Measurements from ENCODE around the gene PACSIN3. TPM values are rescaled to one million over a fixed set of nuclear protein-coding genes. Genes with fewer than 3 reads are reported as not detected.

PACSIN3 gene
- total RNA-seq, result 10 to 100 TPM in 1 of 2 donors, 1 to 10 TPM in 1; 4.6 to 10.2 TPM

DNA sequence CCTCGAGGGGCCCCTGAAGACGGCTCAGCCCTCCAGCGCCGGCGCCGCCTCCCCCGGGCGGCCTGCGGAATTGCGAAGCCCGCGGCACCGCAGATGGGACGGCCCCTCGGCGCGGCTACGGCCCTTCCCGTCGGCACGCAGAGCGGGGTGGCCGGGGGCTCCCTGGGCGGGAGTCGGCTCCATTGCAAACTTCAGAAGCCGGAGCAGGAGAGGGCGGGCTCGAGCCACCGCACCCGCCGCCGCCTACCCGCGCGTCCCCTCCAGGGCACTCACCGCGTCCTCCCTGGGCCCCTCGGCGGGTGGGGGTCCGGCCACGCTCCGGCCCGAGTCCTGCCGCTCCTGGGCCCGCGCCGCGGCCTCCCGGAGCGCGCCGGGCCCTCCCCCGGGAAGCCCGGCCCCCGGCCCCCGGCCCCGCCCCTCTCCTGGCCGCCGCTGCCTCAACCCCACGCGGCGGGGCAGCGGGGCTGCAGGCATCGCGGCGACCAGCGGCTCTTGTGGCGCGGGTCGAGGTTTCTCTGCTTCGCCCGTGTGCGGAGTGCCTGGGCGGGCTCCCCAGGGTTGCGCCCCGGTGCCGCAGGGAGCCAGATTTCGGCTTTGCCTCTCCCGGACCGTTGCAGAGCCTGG lies at the start of gene PACSIN3:
Gene PACSIN3, minus strand, starts transcription at position 359 of the 624 bp plus-strand sequence. CDS start 3,707 bp downstream, outside the sequence.
- H3K27me3 Mint-ChIP-seq (ENCODE audit: low read depth), result peaks cover 10% of the 10 kb centered on the region
- DNase-seq, result peak; percentile 61 to 66
- no peaks in the 10 kb centered on the region for H3K36me3 Mint-ChIP-seq (ENCODE audit: insufficient read depth in 2 of 2)
- no peak within 1 kb of the TSS for H3K27ac Mint-ChIP-seq
- H3K4me1 Mint-ChIP-seq (ENCODE audit: low read depth), result peaks cover 10% of the 10 kb centered on the region
- H3K9me3 Mint-ChIP-seq, result no peaks in the 10 kb centered on the region
- H3K4me3 Mint-ChIP-seq, result peak within 1 kb of the TSS; percentile 84 to 89
- ATAC-seq (replicated peaks in 1 of 2), result peak; percentile 85 to 87

DNA sequence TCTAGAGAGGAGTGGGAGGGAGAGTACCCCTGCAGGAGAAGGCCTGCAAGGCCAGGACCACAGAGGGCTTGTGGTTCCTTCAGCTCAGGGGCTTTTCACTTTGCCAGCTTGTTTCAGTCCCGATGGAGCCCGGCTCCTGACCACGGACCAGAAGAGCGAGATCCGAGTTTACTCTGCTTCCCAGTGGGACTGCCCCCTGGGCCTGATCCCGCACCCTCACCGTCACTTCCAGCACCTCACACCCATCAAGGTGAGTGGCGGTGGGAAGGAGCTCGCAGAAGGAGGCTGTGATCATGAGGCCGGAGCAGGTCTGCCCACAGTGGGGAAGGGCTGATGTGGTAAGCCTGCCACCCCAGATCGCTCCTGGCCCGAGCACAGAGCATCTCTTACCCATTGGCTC lies 48.9 kb upstream of the PACSIN3 start:
- peak in 1 of 2 donors; percentile 16 for ATAC-seq (replicated peaks in 1 of 2)
- peak overlapping the region; percentile 61 for H3K27ac Mint-ChIP-seq
- H3K4me3 Mint-ChIP-seq, result peak overlapping the region in 1 of 2 donors; percentile 56
- H3K36me3 Mint-ChIP-seq (ENCODE audit: insufficient read depth in 2 of 2), result peaks cover 14 to 42% of the 10 kb centered on the region in 2 donors
- no peak for DNase-seq
- no peaks in the 10 kb centered on the region for H3K27me3 Mint-ChIP-seq (ENCODE audit: low read depth)
- H3K4me1 Mint-ChIP-seq (ENCODE audit: low read depth), result peaks cover 37% of the 10 kb centered on the region
- H3K9me3 Mint-ChIP-seq, result no peaks in the 10 kb centered on the region

DNA sequence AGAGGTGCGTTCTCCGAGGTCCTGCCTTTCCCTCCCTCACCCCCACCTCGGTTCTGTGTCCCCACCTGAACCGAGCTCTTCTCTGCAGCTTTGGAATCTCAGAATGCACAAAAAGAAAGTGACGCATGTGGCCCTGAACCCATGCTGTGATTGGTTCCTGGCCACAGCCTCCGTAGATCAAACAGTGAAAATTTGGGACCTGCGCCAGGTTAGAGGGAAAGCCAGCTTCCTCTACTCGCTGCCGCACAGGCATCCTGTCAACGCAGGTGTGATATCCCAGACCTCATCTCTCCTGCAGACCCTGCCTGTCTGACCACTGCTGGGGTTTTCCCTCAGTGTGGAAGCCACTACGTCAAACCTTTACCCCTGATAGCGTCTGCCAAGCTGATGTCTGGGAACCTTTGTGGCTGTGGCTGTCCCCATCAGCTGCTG lies 48.5 kb upstream of the PACSIN3 start:
- H3K27ac Mint-ChIP-seq, result peak overlapping the region; percentile 61
- peak; percentile 64 to 65 for ATAC-seq (replicated peaks in 1 of 2)
- H3K36me3 Mint-ChIP-seq (ENCODE audit: insufficient read depth in 2 of 2), result peaks cover 13 to 38% of the 10 kb centered on the region in 2 donors
- H3K27me3 Mint-ChIP-seq (ENCODE audit: low read depth), result no peaks in the 10 kb centered on the region
- H3K4me1 Mint-ChIP-seq (ENCODE audit: low read depth), result peaks cover 37% of the 10 kb centered on the region
- H3K9me3 Mint-ChIP-seq, result no peaks in the 10 kb centered on the region
- no peak for DNase-seq
- H3K4me3 Mint-ChIP-seq, result peak overlapping the region; percentile 31 to 56

DNA sequence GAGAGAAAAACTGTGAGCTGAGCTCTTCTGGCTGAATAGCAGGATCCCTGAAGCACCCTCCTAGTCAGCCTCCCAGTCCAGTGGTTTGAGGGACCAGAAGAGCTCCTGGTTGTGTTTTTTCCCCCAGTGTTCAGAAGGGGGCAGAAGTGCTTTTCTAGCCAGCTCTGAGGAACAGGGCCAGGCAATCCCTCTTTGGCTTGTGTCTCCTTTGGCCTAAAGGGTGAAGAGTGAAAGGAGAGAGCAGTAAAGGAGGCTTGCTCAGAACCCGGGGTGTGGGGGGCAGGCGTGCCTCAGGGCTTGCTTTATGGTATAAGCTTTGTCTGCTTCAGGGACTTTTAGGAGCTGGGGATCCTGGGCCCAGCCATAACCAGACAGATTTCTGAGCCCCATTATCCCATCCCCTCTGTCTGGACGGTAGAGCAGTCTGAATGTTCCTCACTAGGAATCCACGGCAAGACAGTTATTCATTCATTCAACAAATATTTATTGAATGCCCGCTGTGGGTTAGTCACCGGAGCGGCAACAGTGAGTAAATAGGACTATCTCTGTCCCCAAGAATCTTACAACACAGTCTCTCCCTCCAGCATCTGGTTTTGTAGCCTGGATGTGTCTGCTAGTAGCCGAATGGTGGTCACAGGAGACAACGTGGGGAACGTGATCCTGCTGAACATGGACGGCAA lies 47.9 kb upstream of the PACSIN3 start:
- Mint-ChIP-seq H3K27me3 (ENCODE audit: low read depth) (no peaks in the 10 kb centered on the region), H3K9me3 (no peaks in the 10 kb centered on the region), H3K4me3 (peak overlapping the region; percentile 12 to 31), H3K36me3 (ENCODE audit: insufficient read depth in 2 of 2) (peaks cover 14 to 37% of the 10 kb centered on the region in 2 donors), H3K4me1 (ENCODE audit: low read depth) (peaks cover 37% of the 10 kb centered on the region), H3K27ac (no peak overlapping the region)
- ATAC-seq (replicated peaks in 1 of 2), result peak; percentile 48 to 49
- DNase-seq, result no peak

DNA sequence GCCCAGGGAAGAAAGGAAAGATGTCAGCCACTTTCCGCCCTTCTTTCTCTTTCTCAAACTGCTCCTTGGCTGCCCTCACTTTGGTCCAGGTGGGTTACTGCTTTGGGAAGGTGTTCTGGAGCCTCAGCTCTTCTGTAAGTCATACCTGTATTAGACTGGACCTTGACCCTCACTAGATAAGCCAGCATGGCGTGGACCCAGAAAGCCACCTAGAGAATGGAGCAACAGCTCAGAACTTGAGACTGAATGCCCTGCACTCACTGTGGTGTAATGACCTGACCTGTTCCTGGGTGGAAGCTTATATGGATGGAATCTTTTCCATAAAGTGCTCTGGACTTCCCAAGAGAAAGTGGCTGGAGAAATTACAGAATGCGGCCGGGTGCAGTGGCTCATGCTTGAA lies 46.8 kb upstream of the PACSIN3 start:
- Mint-ChIP-seq H3K4me1 (ENCODE audit: low read depth) (peaks cover 37% of the 10 kb centered on the region), H3K36me3 (ENCODE audit: insufficient read depth in 2 of 2) (peaks cover 18 to 46% of the 10 kb centered on the region in 2 donors), H3K9me3 (no peaks in the 10 kb centered on the region), H3K27me3 (ENCODE audit: low read depth) (no peaks in the 10 kb centered on the region), H3K27ac (no peak overlapping the region), H3K4me3 (no peak overlapping the region)
- DNase-seq (no peak), ATAC-seq (replicated peaks in 1 of 2) (no peak)

DNA sequence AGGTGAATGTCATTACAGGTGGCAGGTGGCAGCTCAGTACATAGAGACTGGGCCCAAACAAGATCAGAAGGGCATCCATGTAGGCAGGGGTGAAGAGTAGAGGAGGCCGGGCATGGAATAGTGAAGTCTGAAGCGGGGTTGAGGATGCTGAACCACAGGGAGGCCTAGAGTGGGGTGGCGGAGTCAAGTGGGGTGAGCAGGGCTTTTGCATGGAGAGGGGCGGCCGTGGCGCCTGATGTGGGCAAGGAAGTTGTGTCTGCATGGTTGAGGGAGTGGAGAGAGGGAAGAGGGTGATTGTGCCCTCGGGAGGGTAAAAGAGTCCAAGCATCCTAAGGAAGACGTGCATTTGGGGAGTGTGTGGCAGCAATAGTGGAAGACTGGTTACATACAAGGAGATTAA lies 42.9 kb upstream of the PACSIN3 start:
- DNase-seq, result no peak
- Mint-ChIP-seq H3K36me3 (ENCODE audit: insufficient read depth in 2 of 2) (peaks cover 13 to 44% of the 10 kb centered on the region in 2 donors), H3K27ac (no peak overlapping the region), H3K4me1 (ENCODE audit: low read depth) (peaks cover 51% of the 10 kb centered on the region), H3K4me3 (peak overlapping the region in 1 of 2 donors; percentile 20), H3K9me3 (no peaks in the 10 kb centered on the region), H3K27me3 (ENCODE audit: low read depth) (no peaks in the 10 kb centered on the region)
- ATAC-seq (replicated peaks in 1 of 2), result no peak

DNA sequence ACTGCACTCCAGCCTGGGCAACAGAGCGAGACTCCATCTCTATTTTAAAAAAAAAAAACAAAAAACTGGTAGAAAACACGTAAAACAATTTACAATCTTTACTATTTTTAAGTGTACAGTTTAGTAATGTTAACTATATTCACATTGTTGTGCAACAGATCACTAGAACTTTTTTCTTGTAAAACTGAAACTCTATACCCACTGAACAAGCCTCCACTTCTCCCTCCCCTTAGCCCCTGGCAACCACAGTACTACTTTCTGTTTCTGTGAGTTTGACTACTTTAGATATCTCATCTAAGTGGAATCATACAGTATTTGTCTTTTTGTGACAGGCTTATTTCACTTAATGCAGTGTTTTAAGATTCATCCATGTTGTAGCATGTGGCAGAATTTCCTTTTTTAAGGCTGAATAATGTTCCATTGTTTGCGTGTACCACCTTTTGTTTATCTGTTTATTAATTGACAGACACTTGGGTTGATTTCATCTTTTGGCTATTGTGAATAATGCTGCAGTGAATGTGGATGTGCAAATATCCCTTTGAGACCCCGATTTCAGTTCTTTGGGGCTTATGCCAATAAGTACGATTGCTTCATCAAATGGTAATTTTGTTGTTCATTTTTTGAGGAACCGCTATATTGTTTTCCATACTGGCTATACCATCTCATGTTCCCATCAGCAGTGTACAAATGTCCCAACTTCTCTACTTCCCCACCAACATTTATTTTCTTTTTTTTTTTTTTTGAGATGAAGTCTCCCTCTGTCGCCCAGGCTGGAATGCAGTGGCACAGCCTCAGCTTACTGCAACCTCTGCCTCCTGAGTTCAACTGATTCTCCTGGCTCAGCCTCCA lies 39.5 kb upstream of the PACSIN3 start:
- Mint-ChIP-seq H3K36me3 (ENCODE audit: insufficient read depth in 2 of 2) (peaks cover 13 to 54% of the 10 kb centered on the region in 2 donors), H3K27me3 (ENCODE audit: low read depth) (no peaks in the 10 kb centered on the region), H3K9me3 (no peaks in the 10 kb centered on the region)

DNA sequence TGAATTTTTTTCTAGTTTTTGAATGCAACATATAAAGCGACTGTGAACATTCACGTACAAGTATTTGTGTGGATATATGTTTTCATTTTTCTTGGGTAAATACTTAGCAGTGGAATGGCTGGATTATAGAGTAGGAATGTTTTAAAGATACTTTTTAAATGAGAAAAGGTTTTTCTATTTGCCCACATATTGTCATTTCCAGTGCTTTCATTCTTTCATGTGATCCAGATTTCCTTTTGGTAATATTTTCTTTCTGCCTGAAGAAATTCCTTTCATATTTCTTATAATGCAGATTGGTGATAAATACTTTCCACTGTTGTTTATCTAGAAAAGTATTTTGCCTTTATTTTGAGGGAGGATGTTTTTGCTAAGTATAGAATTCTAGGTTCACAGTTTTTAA lies 36.5 kb upstream of the PACSIN3 start:
- Mint-ChIP-seq H3K4me1 (ENCODE audit: low read depth) (peaks cover 74% of the 10 kb centered on the region), H3K27ac (peak overlapping the region; percentile 8), H3K36me3 (ENCODE audit: insufficient read depth in 2 of 2) (peaks cover 21 to 61% of the 10 kb centered on the region in 2 donors), H3K9me3 (no peaks in the 10 kb centered on the region), H3K27me3 (ENCODE audit: low read depth) (no peaks in the 10 kb centered on the region), H3K4me3 (no peak overlapping the region)
- no peak for ATAC-seq (replicated peaks in 1 of 2)
- DNase-seq, result no peak

More for the DNA sequence above, 39.5 kb upstream of the PACSIN3 start:
- H3K4me1 Mint-ChIP-seq (ENCODE audit: low read depth), result peaks cover 51% of the 10 kb centered on the region
- H3K27ac Mint-ChIP-seq, result peak overlapping the region; percentile 88
- H3K4me3 Mint-ChIP-seq, result peak overlapping the region; percentile 63 to 83
- ATAC-seq (replicated peaks in 1 of 2) (peak; percentile 99), DNase-seq (peak; percentile 44 to 48)

DNA sequence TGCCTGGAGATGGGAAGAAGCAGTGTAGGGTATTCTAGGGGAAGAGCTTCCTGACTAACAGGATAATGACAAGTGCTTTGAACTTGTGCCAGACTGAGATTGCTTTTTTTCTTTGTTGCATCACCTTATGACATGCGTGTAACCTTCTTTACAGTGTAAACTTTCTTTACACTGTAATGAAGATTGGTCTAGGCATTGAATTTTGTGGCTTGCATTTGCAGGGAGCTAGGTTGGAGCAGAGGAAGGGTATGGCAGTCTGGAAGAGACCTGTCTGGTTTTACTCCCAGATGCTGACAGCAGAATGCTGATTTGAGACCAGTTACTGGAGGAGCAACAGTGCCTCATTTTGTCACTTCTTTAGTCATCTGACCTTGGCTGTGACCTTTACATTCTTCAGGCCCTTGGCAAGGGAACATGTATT lies 34.2 kb upstream of the PACSIN3 start:
- H3K4me3 Mint-ChIP-seq, result peak overlapping the region; percentile 31 to 57
- DNase-seq (no peak), ATAC-seq (replicated peaks in 1 of 2) (no peak)
- no peaks in the 10 kb centered on the region for H3K27me3 Mint-ChIP-seq (ENCODE audit: low read depth)
- peaks cover 80% of the 10 kb centered on the region for H3K4me1 Mint-ChIP-seq (ENCODE audit: low read depth)
- peak overlapping the region; percentile 77 for H3K27ac Mint-ChIP-seq
- no peaks in the 10 kb centered on the region for H3K9me3 Mint-ChIP-seq
- H3K36me3 Mint-ChIP-seq (ENCODE audit: insufficient read depth in 2 of 2), result peaks cover 27 to 65% of the 10 kb centered on the region in 2 donors

DNA sequence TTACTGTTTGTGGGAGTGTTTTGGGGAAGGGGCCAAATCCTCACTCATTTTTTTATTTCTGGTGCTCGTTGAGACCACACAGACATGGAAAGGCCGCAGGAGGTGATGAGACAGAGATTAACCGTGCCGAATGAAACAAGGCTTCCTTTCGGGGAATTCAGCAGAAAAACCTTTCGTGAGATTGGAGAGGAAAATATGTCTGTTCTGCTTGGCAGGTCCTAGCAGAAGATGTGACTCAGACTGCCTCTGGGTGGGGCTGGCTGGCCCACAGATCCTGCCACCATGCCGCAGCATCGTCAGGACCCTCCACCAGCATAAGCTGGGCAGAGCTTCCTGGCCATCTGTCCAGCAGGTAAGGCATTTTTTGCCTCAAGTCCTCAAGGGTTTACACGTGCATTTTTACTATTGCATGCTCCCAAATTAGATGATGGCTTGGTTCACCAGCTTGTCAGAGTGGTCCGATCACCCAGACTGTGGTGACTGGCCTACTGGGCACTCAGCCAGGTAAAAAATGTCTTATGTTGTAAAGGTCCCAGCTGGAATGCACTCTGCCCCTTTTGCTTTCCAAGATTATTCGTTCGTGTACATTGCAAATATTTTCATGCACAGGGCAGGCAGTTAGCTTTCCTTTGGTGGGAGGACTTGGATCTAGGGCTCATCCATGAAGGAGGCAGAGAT lies 30.0 kb upstream of the PACSIN3 start:
- Mint-ChIP-seq H3K9me3 (no peaks in the 10 kb centered on the region), H3K27me3 (ENCODE audit: low read depth) (no peaks in the 10 kb centered on the region), H3K27ac (peak overlapping the region; percentile 100), H3K36me3 (ENCODE audit: insufficient read depth in 2 of 2) (peaks cover 30 to 54% of the 10 kb centered on the region in 2 donors), H3K4me3 (peak overlapping the region; percentile 99 to 100), H3K4me1 (ENCODE audit: low read depth) (peaks cover 66% of the 10 kb centered on the region)
- DNase-seq (peak; percentile 75 to 82), ATAC-seq (replicated peaks in 1 of 2) (peak; percentile 53 to 57)

DNA sequence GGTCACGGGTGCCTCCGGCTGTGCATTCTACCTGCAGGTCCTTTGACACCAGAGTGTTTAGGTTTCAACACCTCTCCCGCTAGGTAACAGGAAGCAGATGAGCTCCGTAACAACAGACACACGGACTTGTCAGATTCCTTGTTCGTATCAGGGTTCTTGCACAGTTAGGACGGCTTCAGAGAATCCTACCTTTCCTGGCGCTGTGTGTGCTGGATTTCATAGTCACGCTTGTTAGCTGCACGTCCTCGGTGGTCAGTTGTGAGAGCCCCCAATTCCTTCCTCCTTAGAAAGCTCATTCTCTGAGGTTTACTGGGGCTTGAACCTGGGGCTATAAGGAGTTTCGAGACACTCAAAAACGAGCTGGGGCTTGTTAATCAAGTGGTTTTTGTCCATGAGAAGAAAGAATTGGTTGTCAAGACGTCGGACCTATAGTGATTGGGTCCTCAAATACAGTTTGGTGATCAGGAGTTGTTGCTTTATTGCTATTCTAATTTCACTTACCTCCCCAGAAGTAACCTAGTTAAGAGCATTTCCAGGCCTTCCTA lies 29.2 kb upstream of the PACSIN3 start:
- Mint-ChIP-seq H3K27ac (peak overlapping the region; percentile 100), H3K36me3 (ENCODE audit: insufficient read depth in 2 of 2) (peaks cover 29 to 50% of the 10 kb centered on the region in 2 donors), H3K9me3 (no peaks in the 10 kb centered on the region), H3K4me3 (peak overlapping the region; percentile 99 to 100), H3K4me1 (ENCODE audit: low read depth) (peaks cover 58% of the 10 kb centered on the region), H3K27me3 (ENCODE audit: low read depth) (no peaks in the 10 kb centered on the region)
- ATAC-seq (replicated peaks in 1 of 2) (no peak), DNase-seq (no peak)

DNA sequence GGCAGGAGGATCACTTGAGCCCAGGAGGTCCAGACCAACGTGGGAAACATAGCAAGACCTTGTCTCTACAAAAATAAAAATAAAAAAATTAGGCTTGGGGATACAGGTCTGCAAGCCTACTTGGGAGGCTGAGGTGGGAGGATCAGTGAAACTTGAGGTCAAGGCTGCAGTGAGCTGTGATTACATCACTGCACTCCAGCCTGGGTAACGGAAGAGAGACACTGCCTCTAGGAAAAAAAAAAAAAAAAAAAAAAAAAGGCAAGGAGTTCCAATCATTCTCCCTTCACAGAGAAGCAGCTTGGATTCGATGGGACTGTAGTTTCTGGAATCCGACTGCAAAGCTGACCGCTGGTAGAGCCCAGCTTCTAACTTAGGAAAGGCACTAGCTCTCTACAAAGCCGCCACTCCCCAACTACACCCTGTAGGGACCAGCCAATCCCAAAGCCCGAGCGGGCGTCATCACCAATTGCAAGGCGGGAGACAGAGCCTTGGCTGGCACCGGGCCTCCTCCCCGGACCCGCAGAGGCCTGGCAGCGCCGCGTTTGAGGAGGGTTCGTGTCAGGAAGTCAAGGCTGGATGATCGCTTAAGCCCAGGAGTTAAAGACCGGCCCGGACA lies 27.8 kb upstream of the PACSIN3 start:
- Mint-ChIP-seq H3K27me3 (ENCODE audit: low read depth) (no peaks in the 10 kb centered on the region), H3K27ac (peak overlapping the region; percentile 100), H3K4me3 (peak overlapping the region; percentile 99 to 100), H3K36me3 (ENCODE audit: insufficient read depth in 2 of 2) (peaks cover 23 to 36% of the 10 kb centered on the region in 2 donors), H3K4me1 (ENCODE audit: low read depth) (peaks cover 57% of the 10 kb centered on the region), H3K9me3 (no peaks in the 10 kb centered on the region)
- DNase-seq, result peak; percentile 90 to 94
- ATAC-seq (replicated peaks in 1 of 2), result peak; percentile 84

Data from activated T-cell treated with anti-CD3 and anti-CD28 coated beads, Interleukin-2, amount 50 U/mL, for 72 hours (primary cell).